Adrenal gland (tissue), 5 donors: ENCODE measurements around the gene TMCC1.

Source experiments
- CTCF ChIP-seq, 6 experiments: fragments of 450-650 bp in 4 of 6; fragments of 200-600 bp in 2 of 6; sonication (generic) in 1 of 6; IDR thresholded peaks; 1 replicate in 5 of 6; 2 replicates in 1 of 6; pipeline versions ENCODE4 v1.5.1 to v1.8.0; 2016 to 2021; ENCODE audit warnings: antibody characterized with exemption in 6 of 6, mild to moderate bottlenecking in 2 of 6, moderate library complexity in 1 of 6
- POLR2A ChIP-seq, 2 donors: fragments of 450-650 bp; IDR thresholded peaks; one replicate each; pipeline ENCODE4 v1.6.1; 2017; ENCODE audit warnings: antibody characterized with exemption in 2 of 2, mild to moderate bottlenecking in 2 of 2, moderate library complexity in 1 of 2
- donor health status: DM: no; HTN: no; CAD: no.

DNA sequence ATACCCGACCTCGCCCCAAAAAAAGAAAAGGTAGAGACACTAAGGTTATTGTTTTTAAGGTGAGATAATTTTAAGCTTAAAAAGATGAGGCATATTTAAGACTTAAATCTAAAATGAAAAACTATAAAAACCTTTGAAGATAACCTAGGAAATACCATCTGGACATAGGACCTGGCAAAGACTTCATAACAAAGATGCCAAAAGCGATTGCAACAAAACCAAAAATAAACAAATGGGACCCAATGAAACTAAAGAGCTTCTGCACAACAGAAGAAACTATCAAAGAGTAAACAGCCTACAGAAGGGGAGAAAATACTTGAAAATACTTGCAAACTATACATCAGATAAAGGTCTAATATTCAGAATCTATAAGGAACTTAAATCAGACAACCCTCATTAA, 80.9 kb downstream of the TMCC1 start:
- no peak for TF ChIP-seq CTCF (IDR thresholded peaks at IDR 0.05)
- TF ChIP-seq POLR2A (IDR thresholded peaks at IDR 0.05): no peak
